ENCODE measurements around the gene NUP214. TPM values are rescaled to one million over a fixed set of nuclear protein-coding genes. Genes with fewer than 3 reads are reported as not detected.

Gene NUP214
- total RNA-seq, 1 experiment from 2014 or later, result 25.6 TPM

- Histone ChIP-seq H3K4me2 (ENCODE audit: low read length) (no peak overlapping the region), H3K27ac (ENCODE audit: low read length) (no peak overlapping the region), H3K79me2 (ENCODE audit: low read length) (no peaks in the 10 kb centered on the region), H3K9ac (ENCODE audit: low read length) (no peak overlapping the region), H3K9me3 (ENCODE audit: low read length) (no peaks in the 10 kb centered on the region), H4K20me1 (ENCODE audit: low read length) (no peaks in the 10 kb centered on the region), H2AFZ (ENCODE audit: low read length) (no peak overlapping the region), H3F3A (ENCODE audit: low read length, unreplicated experiment) (no peaks in the 10 kb centered on the region), H3K4me1 (ENCODE audit: insufficient read depth, low read length) (no peaks in the 10 kb centered on the region), H3K36me3 (ENCODE audit: low read depth, low read length) (peaks cover 32% of the 10 kb centered on the region; the same call in 1 of the 2 replicates), H3K27me3 (ENCODE audit: low read length) (no peaks in the 10 kb centered on the region), H3K4me3 (ENCODE audit: low read length) (no peak overlapping the region), H3K9me2 (replicated peaks; ENCODE audit: low read length) (no peaks in the 10 kb centered on the region)
- DNase-seq (no peak), ATAC-seq (no peak)
- POLR2A ChIA-PET (ENCODE audit: unreplicated experiment), result no interaction called here
- no peak for TF ChIP-seq EZH2 (IDR thresholded peaks at IDR 0.05; ENCODE audit: low read length, unreplicated experiment)
- TF ChIP-seq CTCF (conservative IDR thresholded peaks at IDR 0.05; ENCODE audit: low read depth, low read length), result no peak
- TF ChIP-seq EZH2phosphoT487 (IDR thresholded peaks at IDR 0.05; ENCODE audit: borderline replicate concordance, low read length), result no peak
- no TSS peak for BruUV-seq (replicated peaks)
- intact Hi-C loops (cut with micrococcal nuclease), result no loop called here
- CTCF ChIA-PET, result no interaction called here
Measured at GRCh38 chr9:131185924-131186323, 60.5 kb downstream of the NUP214 start.

- no peak overlapping the region for H3K4me2 ChIP-seq (ENCODE audit: low read length)
- H3K27ac ChIP-seq (ENCODE audit: low read length), result no peak overlapping the region
- no peaks in the 10 kb centered on the region for H3K79me2 ChIP-seq (ENCODE audit: low read length)
- H3K27me3 ChIP-seq (ENCODE audit: low read length), result no peaks in the 10 kb centered on the region
- BruUV-seq (replicated peaks), result no TSS peak
- no peaks in the 10 kb centered on the region for H3K9me3 ChIP-seq (ENCODE audit: low read length)
- POLR2A ChIA-PET (ENCODE audit: unreplicated experiment), result no interaction called here
- no peak overlapping the region for H3K4me3 ChIP-seq (ENCODE audit: low read length)
- no peak overlapping the region for H2AFZ ChIP-seq (ENCODE audit: low read length)
- no peak for DNase-seq
- no peaks in the 10 kb centered on the region for H3K4me1 ChIP-seq (ENCODE audit: insufficient read depth, low read length)
- H4K20me1 ChIP-seq (ENCODE audit: low read length), result no peaks in the 10 kb centered on the region
- H3K9ac ChIP-seq (ENCODE audit: low read length), result no peak overlapping the region
- TF ChIP-seq CTCF (conservative IDR thresholded peaks at IDR 0.05; ENCODE audit: low read depth, low read length) (no peak), EZH2phosphoT487 (IDR thresholded peaks at IDR 0.05; ENCODE audit: borderline replicate concordance, low read length) (no peak), EZH2 (IDR thresholded peaks at IDR 0.05; ENCODE audit: low read length, unreplicated experiment) (no peak)
- H3K36me3 ChIP-seq (ENCODE audit: low read depth, low read length), result peaks cover 32% of the 10 kb centered on the region; the same call in 1 of the 2 replicates
- intact Hi-C loops (cut with micrococcal nuclease), result no loop called here
- no peaks in the 10 kb centered on the region for H3K9me2 ChIP-seq (replicated peaks; ENCODE audit: low read length)
- no peaks in the 10 kb centered on the region for H3F3A ChIP-seq (ENCODE audit: low read length, unreplicated experiment)
- ATAC-seq, result no peak
- CTCF ChIA-PET, result no interaction called here
Measured at GRCh38 chr9:131186622-131187021, 61.2 kb downstream of the NUP214 start.

- POLR2A ChIA-PET (ENCODE audit: unreplicated experiment), result no interaction called here
Measured at GRCh38 chr9:131187957-131188356, 62.6 kb downstream of the NUP214 start.

More at GRCh38 chr9:131187957-131188356, 62.6 kb downstream of the NUP214 start:
- no peak for DNase-seq
- Histone ChIP-seq H3K4me2 (ENCODE audit: low read length) (no peak overlapping the region), H3K4me3 (ENCODE audit: low read length) (no peak overlapping the region), H3K36me3 (ENCODE audit: low read depth, low read length) (peaks cover 29% of the 10 kb centered on the region; the same call in 1 of the 2 replicates), H3K27me3 (ENCODE audit: low read length) (no peaks in the 10 kb centered on the region), H3K9me2 (replicated peaks; ENCODE audit: low read length) (no peaks in the 10 kb centered on the region), H3K4me1 (ENCODE audit: insufficient read depth, low read length) (no peaks in the 10 kb centered on the region), H2AFZ (ENCODE audit: low read length) (no peak overlapping the region), H3K9me3 (ENCODE audit: low read length) (no peaks in the 10 kb centered on the region), H3F3A (ENCODE audit: low read length, unreplicated experiment) (no peaks in the 10 kb centered on the region), H4K20me1 (ENCODE audit: low read length) (no peaks in the 10 kb centered on the region), H3K27ac (ENCODE audit: low read length) (no peak overlapping the region), H3K79me2 (ENCODE audit: low read length) (no peaks in the 10 kb centered on the region), H3K9ac (ENCODE audit: low read length) (no peak overlapping the region)
- no peak for ATAC-seq
- BruUV-seq (replicated peaks), result no TSS peak
- no peak for TF ChIP-seq EZH2 (IDR thresholded peaks at IDR 0.05; ENCODE audit: low read length, unreplicated experiment)
- no peak for TF ChIP-seq CTCF (conservative IDR thresholded peaks at IDR 0.05; ENCODE audit: low read depth, low read length)
- TF ChIP-seq EZH2phosphoT487 (IDR thresholded peaks at IDR 0.05; ENCODE audit: borderline replicate concordance, low read length), result no peak
- intact Hi-C loops (cut with micrococcal nuclease), result no loop called here
- CTCF ChIA-PET, result no interaction called here
